ENCODE data around the gene CNGA1.
"Not testable (repeated sequence)": the region's sequence is repeated elsewhere in the genome, so short reads cannot be mapped to it uniquely, and the experiment has no call there.

CNGA1 gene

GRCh38 chr4:48005781-48006180, 10.7 kb downstream of the CNGA1 start:
- peaks cover 0 to 1% of the 10 kb centered on the region in 2 experiments for H3K36me3 ChIP-seq (ENCODE audit: control insufficient read depth in 1 of 2, insufficient read depth in 2 of 2, low read length in 2 of 2)
- no peak overlapping the region for H3K4me3 ChIP-seq (ENCODE audit: low read depth, low read length)
- H3K4ac ChIP-seq (ENCODE audit: low read depth, low read length): no peak overlapping the region
- H3K18ac ChIP-seq (ENCODE audit: low read length): no peak overlapping the region
- no peak overlapping the region for H3K4me2 ChIP-seq (ENCODE audit: low read length)
- no peak overlapping the region for H2BK12ac ChIP-seq (ENCODE audit: low read length)
- no peaks in the 10 kb centered on the region for H3K79me1 ChIP-seq (ENCODE audit: low read length)
- H2AK5ac ChIP-seq (ENCODE audit: low read length): no peak overlapping the region
- no peak overlapping the region for H3K27ac ChIP-seq (ENCODE audit: low read depth, low read length)
- no peak overlapping the region for H4K12ac ChIP-seq (ENCODE audit: low read depth, low read length)
- no peaks in the 10 kb centered on the region for H3K4me1 ChIP-seq (ENCODE audit: control insufficient read depth in 1 of 2, insufficient read depth in 2 of 2, low read length in 2 of 2)
- H3K9ac ChIP-seq (ENCODE audit: low read length): no peak overlapping the region
- DNase-seq: no peak
- H3K27me3 ChIP-seq (ENCODE audit: insufficient read depth, low read length): no peaks in the 10 kb centered on the region
- WGBS (ENCODE audit: extremely low coverage, insufficient coverage, insufficient read length): no CpG with 5 or more reads among the region's 2 CpGs
- H2AFZ ChIP-seq (ENCODE audit: insufficient read depth, low read length, poor library complexity): no peak overlapping the region
- no peak overlapping the region for H3K23ac ChIP-seq (ENCODE audit: low read length)
- H4K8ac ChIP-seq (ENCODE audit: low read depth, low read length): no peak overlapping the region
- peaks cover 8% of the 10 kb centered on the region for H3K9me3 ChIP-seq (ENCODE audit: insufficient read depth, low read depth, low read length)
- no peak overlapping the region for H4K91ac ChIP-seq (ENCODE audit: low read depth, low read length)
- no peak overlapping the region for H3K14ac ChIP-seq (ENCODE audit: low read length)
- H3K79me2 ChIP-seq (ENCODE audit: control insufficient read depth, insufficient read depth, low read length, poor library complexity): no peaks in the 10 kb centered on the region
- H2BK120ac ChIP-seq (ENCODE audit: insufficient read depth, low read length, poor library complexity): no peak overlapping the region
- H2BK5ac ChIP-seq (ENCODE audit: low read depth, low read length, poor library complexity): no peak overlapping the region

GRCh38 chr4:48003568-48003967, 12.9 kb downstream of the CNGA1 start:
- not testable (repeated sequence) for H2BK120ac ChIP-seq (ENCODE audit: insufficient read depth, low read length, poor library complexity); H4K8ac ChIP-seq (ENCODE audit: low read depth, low read length); H3K23ac ChIP-seq (ENCODE audit: low read length); H3K9ac ChIP-seq (ENCODE audit: low read length); H2AFZ ChIP-seq (ENCODE audit: insufficient read depth, low read length, poor library complexity); H3K18ac ChIP-seq (ENCODE audit: low read length); H3K4me3 ChIP-seq (ENCODE audit: low read depth, low read length); H3K27ac ChIP-seq (ENCODE audit: low read depth, low read length); H3K14ac ChIP-seq (ENCODE audit: low read length); H3K4ac ChIP-seq (ENCODE audit: low read depth, low read length); H2BK12ac ChIP-seq (ENCODE audit: low read length); H2BK5ac ChIP-seq (ENCODE audit: low read depth, low read length, poor library complexity); H3K79me1 ChIP-seq (ENCODE audit: low read length); H3K4me1 ChIP-seq (ENCODE audit: control insufficient read depth in 1 of 2, insufficient read depth in 2 of 2, low read length in 2 of 2); H3K36me3 ChIP-seq (ENCODE audit: control insufficient read depth in 1 of 2, insufficient read depth in 2 of 2, low read length in 2 of 2); H2AK5ac ChIP-seq (ENCODE audit: low read length); H3K4me2 ChIP-seq (ENCODE audit: low read length); H3K79me2 ChIP-seq (ENCODE audit: control insufficient read depth, insufficient read depth, low read length, poor library complexity); H4K91ac ChIP-seq (ENCODE audit: low read depth, low read length); H4K12ac ChIP-seq (ENCODE audit: low read depth, low read length); H3K27me3 ChIP-seq (ENCODE audit: insufficient read depth, low read length); H3K9me3 ChIP-seq (ENCODE audit: insufficient read depth, low read depth, low read length)
- WGBS (ENCODE audit: extremely low coverage, insufficient coverage, insufficient read length): no CpG with 5 or more reads among the region's 2 CpGs
- peak; percentile 38 to 63 for DNase-seq

GRCh38 chr4:48002267-48002666, 14.2 kb downstream of the CNGA1 start:
- Histone ChIP-seq H2BK120ac (ENCODE audit: insufficient read depth, low read length, poor library complexity) (no peak overlapping the region), H3K9me3 (ENCODE audit: insufficient read depth, low read depth, low read length) (peaks cover 2% of the 10 kb centered on the region), H2BK12ac (ENCODE audit: low read length) (no peak overlapping the region), H4K8ac (ENCODE audit: low read depth, low read length) (no peak overlapping the region), H3K14ac (ENCODE audit: low read length) (no peak overlapping the region), H4K12ac (ENCODE audit: low read depth, low read length) (no peak overlapping the region), H3K9ac (ENCODE audit: low read length) (no peak overlapping the region), H3K18ac (ENCODE audit: low read length) (no peak overlapping the region), H3K36me3 (ENCODE audit: control insufficient read depth in 1 of 2, insufficient read depth in 2 of 2, low read length in 2 of 2) (no peaks in the 10 kb centered on the region), H3K23ac (ENCODE audit: low read length) (no peak overlapping the region), H2BK5ac (ENCODE audit: low read depth, low read length, poor library complexity) (no peak overlapping the region), H3K4ac (ENCODE audit: low read depth, low read length) (no peak overlapping the region), H2AFZ (ENCODE audit: insufficient read depth, low read length, poor library complexity) (no peak overlapping the region), H3K79me1 (ENCODE audit: low read length) (no peaks in the 10 kb centered on the region), H3K79me2 (ENCODE audit: control insufficient read depth, insufficient read depth, low read length, poor library complexity) (no peaks in the 10 kb centered on the region), H3K27ac (ENCODE audit: low read depth, low read length) (no peak overlapping the region), H2AK5ac (ENCODE audit: low read length) (no peak overlapping the region), H3K4me3 (ENCODE audit: low read depth, low read length) (no peak overlapping the region), H3K27me3 (ENCODE audit: insufficient read depth, low read length) (no peaks in the 10 kb centered on the region), H3K4me1 (ENCODE audit: control insufficient read depth in 1 of 2, insufficient read depth in 2 of 2, low read length in 2 of 2) (no peaks in the 10 kb centered on the region), H4K91ac (ENCODE audit: low read depth, low read length) (no peak overlapping the region), H3K4me2 (ENCODE audit: low read length) (no peak overlapping the region)
- no CpG with 5 or more reads among the region's 1 CpG for WGBS (ENCODE audit: extremely low coverage, insufficient coverage, insufficient read length)
- no peak for DNase-seq

- no peak overlapping the region for H3K14ac ChIP-seq (ENCODE audit: low read length)
- no peak overlapping the region for H4K12ac ChIP-seq (ENCODE audit: low read depth, low read length)
- no peak overlapping the region for H3K27ac ChIP-seq (ENCODE audit: low read depth, low read length)
- H2BK12ac ChIP-seq (ENCODE audit: low read length): no peak overlapping the region
- no peaks in the 10 kb centered on the region for H3K27me3 ChIP-seq (ENCODE audit: insufficient read depth, low read length)
- no peaks in the 10 kb centered on the region for H3K79me2 ChIP-seq (ENCODE audit: control insufficient read depth, insufficient read depth, low read length, poor library complexity)
- H2BK120ac ChIP-seq (ENCODE audit: insufficient read depth, low read length, poor library complexity): no peak overlapping the region
- H3K4me2 ChIP-seq (ENCODE audit: low read length): no peak overlapping the region
- H2BK5ac ChIP-seq (ENCODE audit: low read depth, low read length, poor library complexity): no peak overlapping the region
- H3K9ac ChIP-seq (ENCODE audit: low read length): no peak overlapping the region
- no peak overlapping the region for H3K23ac ChIP-seq (ENCODE audit: low read length)
- H3K79me1 ChIP-seq (ENCODE audit: low read length): no peaks in the 10 kb centered on the region
- no peaks in the 10 kb centered on the region for H3K9me3 ChIP-seq (ENCODE audit: insufficient read depth, low read depth, low read length)
- no peaks in the 10 kb centered on the region for H3K36me3 ChIP-seq (ENCODE audit: control insufficient read depth in 1 of 2, insufficient read depth in 2 of 2, low read length in 2 of 2)
- no peak overlapping the region for H3K4me3 ChIP-seq (ENCODE audit: low read depth, low read length)
- H2AFZ ChIP-seq (ENCODE audit: insufficient read depth, low read length, poor library complexity): no peak overlapping the region
- no peak for DNase-seq
- no peak overlapping the region for H4K8ac ChIP-seq (ENCODE audit: low read depth, low read length)
- H3K4me1 ChIP-seq (ENCODE audit: control insufficient read depth in 1 of 2, insufficient read depth in 2 of 2, low read length in 2 of 2): no peaks in the 10 kb centered on the region
- H4K91ac ChIP-seq (ENCODE audit: low read depth, low read length): no peak overlapping the region
- H2AK5ac ChIP-seq (ENCODE audit: low read length): no peak overlapping the region
- H3K18ac ChIP-seq (ENCODE audit: low read length): no peak overlapping the region
- WGBS (ENCODE audit: extremely low coverage, insufficient coverage, insufficient read length): no CpG with 5 or more reads among the region's 1 CpG
- H3K4ac ChIP-seq (ENCODE audit: low read depth, low read length): no peak overlapping the region
Observed at GRCh38 chr4:47996021-47996420, 20.5 kb downstream of the CNGA1 start.

Data from trophoblast cell (in vitro differentiated cells and primary cell).